IPS-11a (cell line): Measurements from ENCODE around the gene CA5A.

Source experiments
- H3K4me3 ChIP-seq: one replicate; pipeline ENCODE4 v1.5.1; 2013; ENCODE audit warnings: low read depth, low read length, control low read depth

Gene CA5A

GRCh38 chr16:87841340-87842208, 94.8 kb downstream of the CA5A start:
- H3K4me3 ChIP-seq: no peak overlapping the region

- H3K4me3 ChIP-seq: no peak overlapping the region
Measured at GRCh38 chr16:87840271-87840978, 95.9 kb downstream of the CA5A start.

GRCh38 chr16:87839542-87840270, 96.6 kb downstream of the CA5A start:
- no peak overlapping the region for H3K4me3 ChIP-seq

- no peak overlapping the region for H3K4me3 ChIP-seq
Measured at GRCh38 chr16:87838643-87839541, 97.4 kb downstream of the CA5A start.
